Thyroid gland (tissue), 4 donors: ENCODE measurements around the gene TSPAN11.

Experiments
- POLR2A ChIP-seq, 2 donors: fragments of 450-650 bp; IDR thresholded peaks; one replicate each; pipeline ENCODE4 v1.6.1; 2017; ENCODE audit warnings: antibody characterized with exemption in 2 of 2, mild to moderate bottlenecking in 2 of 2, moderate library complexity in 1 of 2
- TF ChIP-seq, protein P1 (sequence below), 6 experiments: fragments of 200-600 bp in 3 of 6; fragments of 450-650 bp in 3 of 6; sonication (generic) in 3 of 6; IDR thresholded peaks; one replicate each; pipeline ENCODE4 v1.5.1; 2016 to 2019; ENCODE audit warnings: antibody characterized with exemption in 6 of 6, mild to moderate bottlenecking in 2 of 6, inconsistent platforms in 1 of 6, moderate library complexity in 1 of 6

- TF ChIP-seq, protein P1, sequence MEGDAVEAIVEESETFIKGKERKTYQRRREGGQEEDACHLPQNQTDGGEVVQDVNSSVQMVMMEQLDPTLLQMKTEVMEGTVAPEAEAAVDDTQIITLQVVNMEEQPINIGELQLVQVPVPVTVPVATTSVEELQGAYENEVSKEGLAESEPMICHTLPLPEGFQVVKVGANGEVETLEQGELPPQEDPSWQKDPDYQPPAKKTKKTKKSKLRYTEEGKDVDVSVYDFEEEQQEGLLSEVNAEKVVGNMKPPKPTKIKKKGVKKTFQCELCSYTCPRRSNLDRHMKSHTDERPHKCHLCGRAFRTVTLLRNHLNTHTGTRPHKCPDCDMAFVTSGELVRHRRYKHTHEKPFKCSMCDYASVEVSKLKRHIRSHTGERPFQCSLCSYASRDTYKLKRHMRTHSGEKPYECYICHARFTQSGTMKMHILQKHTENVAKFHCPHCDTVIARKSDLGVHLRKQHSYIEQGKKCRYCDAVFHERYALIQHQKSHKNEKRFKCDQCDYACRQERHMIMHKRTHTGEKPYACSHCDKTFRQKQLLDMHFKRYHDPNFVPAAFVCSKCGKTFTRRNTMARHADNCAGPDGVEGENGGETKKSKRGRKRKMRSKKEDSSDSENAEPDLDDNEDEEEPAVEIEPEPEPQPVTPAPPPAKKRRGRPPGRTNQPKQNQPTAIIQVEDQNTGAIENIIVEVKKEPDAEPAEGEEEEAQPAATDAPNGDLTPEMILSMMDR (IDR thresholded peaks at IDR 0.05) = no peak
- no peak for TF ChIP-seq POLR2A (IDR thresholded peaks at IDR 0.05)
Observed at GRCh38 chr12:30970559-30971197, 44.1 kb downstream of the TSPAN11 start.
